Right kidney (tissue), 1 donor: ENCODE results near the gene SCN1A.

ENCODE experiments used
- DNase-seq: peaks from one replicate; pipeline ENCODE4 v3.0.0-alpha.2; 2016

Gene SCN1A

GRCh38 chr2:165969227-165969626 is 158.6 kb downstream of the SCN1A start:
- no peak for DNase-seq

GRCh38 chr2:165967746-165968145 is 160.1 kb downstream of the SCN1A start:
- no peak for DNase-seq

GRCh38 chr2:165961818-165962217 is 166.0 kb downstream of the SCN1A start:
- DNase-seq = no peak

- no peak for DNase-seq
These were observed 168.4 kb downstream of the SCN1A start for GRCh38 chr2:165959371-165959770.

- DNase-seq = no peak
These were observed 169.4 kb downstream of the SCN1A start for GRCh38 chr2:165958313-165958960.

- no peak for DNase-seq
These were observed 170.7 kb downstream of the SCN1A start for GRCh38 chr2:165957030-165957675.

GRCh38 chr2:165953655-165954606 is 173.9 kb downstream of the SCN1A start, which contains the start of gene TTC21B:
Gene TTC21B, minus strand, starts transcription at chr2:165953776. Its CDS starts 71 bp downstream, at chr2:165953705.
- DNase-seq = peak; percentile 96

- DNase-seq = no peak
These were observed 174.5 kb downstream of the SCN1A start for GRCh38 chr2:165953306-165953654.

- no peak for DNase-seq
These were observed 175.0 kb downstream of the SCN1A start for GRCh38 chr2:165952741-165953211.

GRCh38 chr2:165952085-165952484 is 175.7 kb downstream of the SCN1A start:
- no peak for DNase-seq

GRCh38 chr2:165950438-165950837 is 177.4 kb downstream of the SCN1A start:
- no peak for DNase-seq

- no peak for DNase-seq
These were observed 186.0 kb downstream of the SCN1A start for GRCh38 chr2:165941827-165942226.

- DNase-seq = no peak
These were observed 189.6 kb downstream of the SCN1A start for GRCh38 chr2:165938237-165938636.
